KMS-11 (cell line): ENCODE measurements around the gene ATP1A1.

Experiments
- H2AFZ ChIP-seq: fragments of 200-600 bp; sonication (generic); 2 replicates; pipeline ENCODE4 v1.6.1; 2016; ENCODE audit warnings: antibody characterized with exemption, mixed run types, low read depth
- H3K27ac ChIP-seq: fragments of 200-600 bp; sonication (generic); 2 replicates; pipeline ENCODE4 v1.6.1; 2016; ENCODE audit warnings: mild to moderate bottlenecking, mixed run types
- H3K27me3 ChIP-seq: fragments of 200-600 bp; sonication (generic); 2 replicates; pipeline ENCODE4 v1.6.1; 2017; ENCODE audit warnings: mild to moderate bottlenecking, low read depth, mixed run types, moderate library complexity; ENCODE audit not compliant: insufficient read depth
- H3K36me3 ChIP-seq: fragments of 200-600 bp; sonication (generic); 2 replicates; pipeline ENCODE4 v1.6.1; 2017; ENCODE audit warnings: mild to moderate bottlenecking, mixed run types; ENCODE audit not compliant: insufficient read depth
- H3K4me1 ChIP-seq: fragments of 200-600 bp; sonication (generic); 2 replicates; pipeline ENCODE4 v1.6.1; 2016; ENCODE audit warnings: mild to moderate bottlenecking, low read depth, mixed run types; ENCODE audit not compliant: poor library complexity, severe bottlenecking
- H3K4me2 ChIP-seq: fragments of 200-600 bp; sonication (generic); 2 replicates; pipeline ENCODE4 v1.7.0; 2016; ENCODE audit warnings: mild to moderate bottlenecking, mixed run types
- H3K4me3 ChIP-seq: fragments of 200-600 bp; sonication (generic); IDR thresholded peaks from 2 replicates; pipeline ENCODE4 v1.6.1; 2017; ENCODE audit warnings: low read depth, low read length, mixed read lengths; ENCODE audit not compliant: insufficient read depth
- H3K79me2 ChIP-seq: fragments of 200-600 bp; sonication (generic); 2 replicates; pipeline ENCODE4 v1.6.1; 2016; ENCODE audit warnings: low read depth, mixed run types; ENCODE audit not compliant: insufficient read depth
- H3K9ac ChIP-seq: fragments of 200-600 bp; sonication (generic); 2 replicates; pipeline ENCODE4 v1.6.1; 2016; ENCODE audit warnings: mild to moderate bottlenecking, mixed run types
- H4K20me1 ChIP-seq: fragments of 200-600 bp; sonication (generic); 2 replicates; pipeline ENCODE4 v1.6.1; 2016; ENCODE audit warnings: mild to moderate bottlenecking, mixed run types; ENCODE audit not compliant: insufficient read depth
- TF ChIP-seq, protein P1 (sequence below): fragments of 200-600 bp; sonication (generic); conservative IDR thresholded peaks from 2 replicates; pipeline ENCODE4 v1.6.1; 2017; ENCODE audit warnings: low read depth, mild to moderate bottlenecking, antibody characterized with exemption, low read length, moderate library complexity, mixed read lengths

ATP1A1 gene

DNA sequence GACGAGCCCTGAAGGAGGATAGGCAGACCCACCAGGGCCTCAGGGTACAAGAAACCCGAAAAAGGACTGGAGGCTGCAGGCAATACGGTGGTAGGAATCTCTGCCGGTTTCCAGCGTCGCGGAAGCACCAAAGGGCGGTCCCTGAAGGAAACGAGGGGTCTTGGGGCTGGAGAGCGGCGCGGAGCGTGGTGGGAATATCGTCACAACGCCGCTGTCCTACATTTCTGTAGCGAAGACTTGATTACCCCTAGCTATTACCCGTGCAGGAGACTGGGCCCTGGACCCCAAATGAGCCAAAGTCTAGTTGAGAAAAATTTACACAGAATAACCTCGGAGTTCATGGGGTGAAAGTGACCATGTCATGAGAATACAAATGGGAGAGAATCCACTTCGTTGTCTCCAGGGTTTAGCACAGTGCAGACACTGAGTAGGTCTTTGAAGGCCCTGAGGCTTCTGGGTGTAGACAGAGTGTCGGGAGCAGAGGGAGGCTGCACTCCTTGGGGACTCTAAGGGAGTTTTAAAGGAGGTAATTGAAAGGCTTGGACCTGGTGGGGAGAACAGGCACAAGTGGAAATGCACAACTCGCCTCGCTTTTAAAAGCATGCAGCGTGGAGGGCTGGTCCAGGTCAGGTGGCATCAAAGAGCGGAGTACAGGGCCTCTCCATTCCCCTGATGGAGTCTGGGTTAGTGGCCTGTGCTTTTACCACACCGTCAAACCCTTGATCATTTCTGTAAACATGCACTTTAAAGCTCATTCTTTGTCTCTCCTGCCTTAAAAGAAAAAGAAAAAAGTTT lies 1.5 kb downstream of the ATP1A1 start:
- Histone ChIP-seq H3K27me3 (no peaks in the 10 kb centered on the region), H2AFZ (no peak overlapping the region), H4K20me1 (peaks cover 16% of the 10 kb centered on the region), H3K4me2 (peak overlapping the region; percentile 98), H3K27ac (peak overlapping the region; percentile 75), H3K79me2 (peaks cover 60% of the 10 kb centered on the region), H3K4me1 (peaks cover 34% of the 10 kb centered on the region), H3K4me3 (peak overlapping the region; percentile 22), H3K36me3 (no peaks in the 10 kb centered on the region), H3K9ac (peak overlapping the region; percentile 93)
- TF ChIP-seq, protein P1, sequence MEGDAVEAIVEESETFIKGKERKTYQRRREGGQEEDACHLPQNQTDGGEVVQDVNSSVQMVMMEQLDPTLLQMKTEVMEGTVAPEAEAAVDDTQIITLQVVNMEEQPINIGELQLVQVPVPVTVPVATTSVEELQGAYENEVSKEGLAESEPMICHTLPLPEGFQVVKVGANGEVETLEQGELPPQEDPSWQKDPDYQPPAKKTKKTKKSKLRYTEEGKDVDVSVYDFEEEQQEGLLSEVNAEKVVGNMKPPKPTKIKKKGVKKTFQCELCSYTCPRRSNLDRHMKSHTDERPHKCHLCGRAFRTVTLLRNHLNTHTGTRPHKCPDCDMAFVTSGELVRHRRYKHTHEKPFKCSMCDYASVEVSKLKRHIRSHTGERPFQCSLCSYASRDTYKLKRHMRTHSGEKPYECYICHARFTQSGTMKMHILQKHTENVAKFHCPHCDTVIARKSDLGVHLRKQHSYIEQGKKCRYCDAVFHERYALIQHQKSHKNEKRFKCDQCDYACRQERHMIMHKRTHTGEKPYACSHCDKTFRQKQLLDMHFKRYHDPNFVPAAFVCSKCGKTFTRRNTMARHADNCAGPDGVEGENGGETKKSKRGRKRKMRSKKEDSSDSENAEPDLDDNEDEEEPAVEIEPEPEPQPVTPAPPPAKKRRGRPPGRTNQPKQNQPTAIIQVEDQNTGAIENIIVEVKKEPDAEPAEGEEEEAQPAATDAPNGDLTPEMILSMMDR = no peak

DNA sequence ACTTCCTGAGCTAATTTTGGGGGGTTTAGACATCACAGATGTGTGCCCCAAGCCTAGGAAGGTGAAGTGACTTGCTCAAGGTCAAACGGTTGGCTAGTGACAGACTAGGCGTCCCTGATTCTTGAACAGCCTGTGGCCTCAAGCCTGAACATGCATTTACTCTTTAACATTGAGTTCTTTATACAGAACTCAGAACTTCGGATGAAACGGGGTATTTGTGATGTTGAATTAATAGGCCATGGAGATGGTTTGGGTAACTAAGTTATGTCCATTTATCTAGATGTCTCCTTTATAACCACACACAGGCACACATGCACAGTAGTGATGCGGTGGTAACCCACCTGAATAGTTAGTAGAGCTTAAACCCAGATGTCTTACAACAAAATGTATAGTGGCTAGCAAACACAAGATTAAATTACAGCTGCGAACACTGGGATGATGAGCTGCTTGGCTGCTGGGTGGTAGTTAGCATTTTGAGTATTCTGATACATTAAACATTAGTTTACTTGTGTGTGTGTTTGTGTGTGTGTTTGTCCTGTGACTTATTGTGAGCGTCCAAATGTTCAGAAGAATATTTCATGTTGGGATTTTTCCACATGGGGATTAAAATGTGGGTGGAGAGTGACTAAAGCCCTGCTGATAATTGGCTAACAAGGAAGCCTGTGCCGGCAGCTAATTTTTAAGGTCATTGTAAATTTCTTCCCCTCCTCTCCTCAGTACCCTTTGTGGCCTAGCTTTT lies 2.3 kb downstream of the ATP1A1 start:
- Histone ChIP-seq H3K4me3 (peak overlapping the region; percentile 50), H3K36me3 (no peaks in the 10 kb centered on the region), H2AFZ (no peak overlapping the region), H3K27me3 (no peaks in the 10 kb centered on the region), H3K27ac (peak overlapping the region; percentile 75), H3K4me2 (peak overlapping the region; percentile 98), H3K79me2 (peaks cover 67% of the 10 kb centered on the region), H3K4me1 (peaks cover 41% of the 10 kb centered on the region), H3K9ac (peak overlapping the region; percentile 93), H4K20me1 (peaks cover 22% of the 10 kb centered on the region)
- TF ChIP-seq, protein P1 = no peak

DNA sequence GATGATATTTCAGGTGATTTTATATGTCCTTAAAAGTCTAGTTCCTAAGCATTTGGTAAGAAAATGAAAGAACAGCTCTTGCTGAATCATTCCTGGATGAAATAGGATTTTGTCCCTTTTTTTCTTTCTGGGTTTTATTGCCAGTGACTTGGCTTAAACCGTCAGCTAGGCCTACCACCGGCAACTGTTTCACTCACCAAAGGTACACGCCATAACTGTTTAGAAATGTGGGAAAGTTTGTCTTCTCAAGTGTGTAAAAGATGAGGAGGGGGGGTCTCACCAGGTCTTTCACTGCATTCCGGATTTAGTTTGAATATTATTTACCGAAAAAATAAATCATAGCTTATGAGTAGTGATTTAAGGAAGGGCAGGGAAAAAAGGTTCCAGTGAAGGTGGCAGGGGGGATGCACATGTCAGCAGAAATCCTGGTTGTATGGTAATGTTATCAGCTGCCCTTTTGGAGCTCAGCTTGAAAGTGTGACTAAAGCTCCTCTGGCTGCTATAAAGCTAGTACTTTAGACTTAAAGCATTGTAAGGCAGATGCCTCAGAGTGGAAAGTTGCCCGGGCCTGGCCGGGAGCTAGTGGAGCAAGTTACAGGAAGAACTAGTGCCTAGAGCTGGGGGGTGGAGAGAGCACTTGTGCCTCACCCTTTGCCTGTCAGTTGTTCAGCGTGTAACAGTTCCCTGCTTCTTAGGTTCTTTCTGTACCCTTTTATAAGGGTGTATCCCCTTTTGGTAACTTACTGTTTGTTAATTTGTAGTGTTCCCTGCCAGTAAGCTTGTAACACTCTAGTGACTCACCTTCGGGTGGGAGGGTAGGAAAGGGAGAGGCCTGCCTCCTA lies 3.1 kb downstream of the ATP1A1 start:
- Histone ChIP-seq H3K4me3 (peak overlapping the region; percentile 50), H3K36me3 (no peaks in the 10 kb centered on the region), H4K20me1 (peaks cover 25% of the 10 kb centered on the region), H3K79me2 (peaks cover 75% of the 10 kb centered on the region), H3K27me3 (no peaks in the 10 kb centered on the region), H3K9ac (peak overlapping the region; percentile 93), H3K4me2 (peak overlapping the region; percentile 98), H2AFZ (no peak overlapping the region), H3K27ac (peak overlapping the region; percentile 75), H3K4me1 (peaks cover 49% of the 10 kb centered on the region)
- TF ChIP-seq, protein P1 = no peak

DNA sequence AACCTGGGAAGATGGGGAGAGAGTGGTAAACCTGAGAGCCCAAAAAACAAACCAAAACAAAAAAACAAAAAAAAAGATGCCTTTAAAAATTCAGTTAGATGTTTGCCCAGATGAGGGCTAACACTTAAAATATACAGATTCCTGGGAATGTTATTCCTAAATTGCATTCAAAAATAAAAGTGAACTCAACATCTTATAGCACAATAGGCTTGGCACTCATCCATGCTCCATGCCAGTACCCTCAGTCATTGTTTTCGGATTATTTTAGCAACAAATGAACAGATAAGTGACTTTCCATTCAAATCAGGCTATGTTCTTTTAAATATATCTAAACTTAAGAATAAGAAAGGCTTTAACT lies 3.7 kb downstream of the ATP1A1 start:
- H4K20me1 ChIP-seq = peaks cover 29% of the 10 kb centered on the region
- H3K36me3 ChIP-seq = no peaks in the 10 kb centered on the region
- H3K4me2 ChIP-seq = peak overlapping the region; percentile 98
- peak overlapping the region; percentile 93 for H3K9ac ChIP-seq
- H3K27me3 ChIP-seq = no peaks in the 10 kb centered on the region
- H3K4me1 ChIP-seq = peaks cover 55% of the 10 kb centered on the region
- peaks cover 81% of the 10 kb centered on the region for H3K79me2 ChIP-seq
- peak overlapping the region; percentile 75 for H3K27ac ChIP-seq
- H2AFZ ChIP-seq = no peak overlapping the region
- TF ChIP-seq, protein P1 = no peak
- peak overlapping the region; percentile 18 for H3K4me3 ChIP-seq
